Glutamatergic neuron (in vitro differentiated cells): Measurements from ENCODE around the gene SORCS1. TPM values are rescaled to one million over a fixed set of nuclear protein-coding genes. Genes with fewer than 3 reads are reported as not detected.

Experiments used
- DNase-seq: peaks from one replicate; pipeline ENCODE4 v3.0.0; 2022
- H3K27ac Mint-ChIP-seq: one replicate; pipeline ENCODE4 v1.8.0; 2020; ENCODE audit warnings: mild to moderate bottlenecking, mixed read lengths, inconsistent platforms; ENCODE audit not compliant: unreplicated experiment
- H3K27me3 Mint-ChIP-seq: one replicate; pipeline ENCODE4 v1.8.0; 2020; ENCODE audit warnings: mild to moderate bottlenecking, moderate library complexity, mixed read lengths, inconsistent platforms; ENCODE audit not compliant: unreplicated experiment
- H3K36me3 Mint-ChIP-seq: one replicate; pipeline ENCODE4 v1.8.0; 2020; ENCODE audit warnings: mild to moderate bottlenecking, mixed read lengths, inconsistent platforms; ENCODE audit not compliant: unreplicated experiment
- H3K4me1 Mint-ChIP-seq: one replicate; pipeline ENCODE4 v1.8.0; 2020; ENCODE audit warnings: mild to moderate bottlenecking, low read depth, mixed read lengths, inconsistent platforms; ENCODE audit not compliant: unreplicated experiment
- H3K4me3 Mint-ChIP-seq: one replicate; pipeline ENCODE4 v1.8.0; 2020; ENCODE audit warnings: mild to moderate bottlenecking, mixed read lengths, inconsistent platforms; ENCODE audit not compliant: unreplicated experiment
- H3K9me3 Mint-ChIP-seq: one replicate; pipeline ENCODE4 v1.8.0; 2020; ENCODE audit warnings: mild to moderate bottlenecking, moderate library complexity, mixed read lengths, inconsistent platforms; ENCODE audit not compliant: unreplicated experiment
- CTCF ChIP-seq: fragments of 200-600 bp; sonication (generic); IDR thresholded peaks from one replicate; pipeline ENCODE4 v1.5.0; 2021; ENCODE audit not compliant: partially characterized antibody, unreplicated experiment
- total RNA-seq: library from RNA; stranded (reverse); fragmentation: NEBNext Ultra II Directional; extraction: Animal tissue kit (Norgen Biotek cat#: 25700); gene quantifications from one replicate; pipeline ENCODE4 v1.2.1, GENCODE V29; 2021; ENCODE audit not compliant: unreplicated experiment

The SORCS1 gene
- total RNA-seq, 1 donor from 2014 or later = 3.3 TPM

GRCh38 chr10:106655165-106655564 lies 509.3 kb downstream of the SORCS1 start:
- Mint-ChIP-seq H3K9me3 (no peaks in the 10 kb centered on the region), H3K27me3 (no peaks in the 10 kb centered on the region), H3K4me1 (peaks cover 15% of the 10 kb centered on the region), H3K27ac (no peak overlapping the region), H3K4me3 (no peak overlapping the region), H3K36me3 (no peaks in the 10 kb centered on the region)
- no peak for TF ChIP-seq CTCF
- DNase-seq = no peak

- peak overlapping the region; percentile 19 for H3K4me3 Mint-ChIP-seq
- no peaks in the 10 kb centered on the region for H3K9me3 Mint-ChIP-seq
- no peaks in the 10 kb centered on the region for H3K27me3 Mint-ChIP-seq
- peaks cover 21% of the 10 kb centered on the region for H3K4me1 Mint-ChIP-seq
- H3K27ac Mint-ChIP-seq = no peak overlapping the region
- DNase-seq = peak; percentile 63
- no peak for TF ChIP-seq CTCF
- H3K36me3 Mint-ChIP-seq = no peaks in the 10 kb centered on the region
Measured at GRCh38 chr10:106652279-106652678, 512.2 kb downstream of the SORCS1 start.

- Mint-ChIP-seq H3K9me3 (no peaks in the 10 kb centered on the region), H3K27me3 (no peaks in the 10 kb centered on the region), H3K4me1 (peaks cover 19% of the 10 kb centered on the region), H3K4me3 (peak overlapping the region; percentile 68), H3K36me3 (no peaks in the 10 kb centered on the region), H3K27ac (peak overlapping the region; percentile 20)
- DNase-seq = peak; percentile 14
- no peak for TF ChIP-seq CTCF
Measured at GRCh38 chr10:106648534-106649481, 515.7 kb downstream of the SORCS1 start.

- DNase-seq = no peak
- no peak for TF ChIP-seq CTCF
- Mint-ChIP-seq H3K27me3 (peaks cover 3% of the 10 kb centered on the region), H3K4me1 (peaks cover 15% of the 10 kb centered on the region), H3K4me3 (no peak overlapping the region), H3K27ac (peak overlapping the region; percentile 79), H3K36me3 (no peaks in the 10 kb centered on the region), H3K9me3 (peaks cover 3% of the 10 kb centered on the region)
Measured at GRCh38 chr10:106643473-106643872, 521.0 kb downstream of the SORCS1 start.

GRCh38 chr10:106637873-106638272 lies 526.6 kb downstream of the SORCS1 start:
- Mint-ChIP-seq H3K27me3 (no peaks in the 10 kb centered on the region), H3K9me3 (no peaks in the 10 kb centered on the region), H3K27ac (no peak overlapping the region), H3K4me1 (peaks cover 1% of the 10 kb centered on the region), H3K4me3 (no peak overlapping the region), H3K36me3 (no peaks in the 10 kb centered on the region)
- TF ChIP-seq CTCF = no peak
- DNase-seq = no peak
